Fibroblast of peridontal ligament (primary cell): ENCODE measurements around the gene CLEC2L.

Experiments
- DNase-seq: peaks from one replicate; pipeline ENCODE4 v3.0.0-alpha.2; 2010; ENCODE audit errors: extremely low read depth

The CLEC2L gene

DNA sequence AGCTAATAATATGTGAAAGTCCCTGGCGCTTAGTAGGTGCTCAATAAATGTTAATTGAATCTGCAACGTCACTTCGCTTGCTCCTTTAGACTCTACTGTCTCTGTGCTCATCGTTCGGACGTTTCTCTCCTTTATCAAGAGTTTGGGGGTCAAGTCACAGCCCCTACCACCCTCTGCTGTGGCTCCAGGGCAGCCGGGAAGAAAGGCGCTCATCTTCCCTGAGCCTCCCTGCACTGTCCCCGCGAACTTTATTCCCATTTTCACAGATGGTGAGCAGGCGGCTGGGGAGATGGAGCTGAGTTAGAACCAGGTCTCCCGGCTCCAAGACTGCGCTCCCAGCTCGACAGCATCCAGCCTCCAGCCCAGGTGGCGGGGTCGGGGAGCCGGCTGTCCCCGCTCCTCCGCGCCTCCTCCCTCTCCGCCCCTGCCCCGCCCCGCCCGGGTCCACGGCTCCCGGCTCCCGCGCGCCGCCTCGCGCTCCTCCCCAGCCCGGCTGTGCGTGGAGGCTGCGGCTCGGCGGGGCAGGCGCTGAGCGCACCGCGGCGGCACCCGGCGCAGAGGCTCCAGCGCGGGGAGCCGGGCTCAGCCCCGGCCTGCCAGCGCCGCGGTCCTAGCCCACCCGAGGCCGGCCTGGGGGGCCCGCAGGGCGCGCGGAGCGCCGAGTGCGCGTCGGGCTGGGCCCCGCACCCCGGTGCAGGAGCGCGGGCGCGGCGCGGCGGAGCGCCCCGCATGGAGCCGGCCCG lies at the start of gene CLEC2L:
CLEC2L (plus strand) TSS at position 487 of the 743 bp plus-strand sequence; CDS start at position 730, 243 bp downstream.
- DNase-seq = no peak

DNA sequence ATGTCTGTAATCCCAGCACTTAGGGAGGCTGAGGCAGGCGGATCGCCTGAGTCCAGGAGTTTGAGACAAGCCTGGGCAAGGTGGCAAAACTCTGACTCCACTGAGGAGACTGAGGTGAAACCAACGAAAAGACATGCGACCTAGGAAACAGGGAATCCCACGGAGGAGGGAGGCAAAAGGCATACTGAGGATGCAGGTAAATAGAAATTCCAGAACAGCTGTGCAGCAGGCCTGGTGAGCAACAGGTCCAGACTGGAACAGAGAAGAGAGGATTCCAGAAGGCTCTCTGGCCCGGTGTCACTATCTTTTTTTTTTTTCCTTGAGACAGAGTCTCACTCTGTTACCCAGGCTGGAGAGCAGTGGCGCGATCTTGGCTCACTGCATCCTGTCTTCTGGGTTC lies 47.3 kb upstream of the CLEC2L start:
- DNase-seq = no peak

DNA sequence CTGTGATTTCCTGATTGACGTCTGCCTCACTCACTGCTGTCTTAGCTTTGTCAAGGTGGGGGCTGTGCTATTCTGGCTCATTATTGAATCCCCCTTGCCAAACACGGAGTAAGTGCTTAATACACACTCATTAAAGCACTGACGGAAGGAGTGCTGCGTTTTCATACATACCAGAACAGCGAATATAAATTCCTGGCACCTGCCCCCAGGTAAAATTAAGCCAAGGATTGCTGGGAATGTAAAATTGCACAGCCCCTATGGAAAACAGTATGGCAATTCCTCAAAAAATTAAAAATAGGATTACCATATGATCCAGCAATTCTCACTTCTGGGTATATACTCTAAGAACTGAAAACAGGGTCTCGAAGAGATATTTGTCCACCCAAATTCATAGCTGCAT lies 46.6 kb upstream of the CLEC2L start:
- DNase-seq = no peak

DNA sequence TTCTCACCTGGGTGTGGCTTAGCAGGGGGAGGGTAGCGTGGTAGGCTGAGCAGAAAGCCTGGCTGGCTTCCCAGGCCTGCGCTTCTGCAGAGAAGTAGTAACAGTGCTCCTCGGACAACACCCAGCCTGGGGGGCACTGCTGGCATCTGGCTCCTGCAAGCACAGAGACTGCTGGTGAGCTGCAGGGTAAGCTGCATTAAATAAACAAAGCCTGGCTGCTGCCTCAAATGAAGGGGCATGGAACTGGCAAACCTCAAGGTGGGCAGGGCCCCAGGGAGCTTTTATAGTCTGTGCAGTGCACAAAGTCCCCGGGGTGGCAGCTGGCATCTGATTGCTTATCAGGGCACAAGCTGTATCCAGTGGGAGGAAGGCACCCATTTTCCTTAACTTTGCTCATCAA lies 43.9 kb upstream of the CLEC2L start:
- DNase-seq = no peak

DNA sequence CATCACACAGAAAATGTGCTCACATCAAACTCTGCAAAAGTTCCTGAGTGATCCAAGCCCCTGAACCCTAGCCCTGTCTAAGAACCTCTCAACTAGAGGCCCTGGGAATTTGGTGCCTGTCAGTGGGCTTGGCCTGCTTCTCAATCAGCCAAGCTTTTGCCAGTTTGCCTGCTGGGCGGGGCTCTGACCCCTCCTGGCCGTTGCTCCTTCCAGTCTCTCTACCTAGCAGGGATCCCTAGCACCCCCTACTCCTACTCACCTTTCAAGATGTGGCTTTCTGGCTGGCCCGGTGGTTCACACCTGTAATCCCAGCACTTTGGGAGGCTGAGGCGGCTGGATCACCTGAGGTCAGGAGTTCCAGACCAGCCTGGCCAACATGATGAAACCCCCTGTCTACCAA lies 42.1 kb upstream of the CLEC2L start:
- DNase-seq = no peak

DNA sequence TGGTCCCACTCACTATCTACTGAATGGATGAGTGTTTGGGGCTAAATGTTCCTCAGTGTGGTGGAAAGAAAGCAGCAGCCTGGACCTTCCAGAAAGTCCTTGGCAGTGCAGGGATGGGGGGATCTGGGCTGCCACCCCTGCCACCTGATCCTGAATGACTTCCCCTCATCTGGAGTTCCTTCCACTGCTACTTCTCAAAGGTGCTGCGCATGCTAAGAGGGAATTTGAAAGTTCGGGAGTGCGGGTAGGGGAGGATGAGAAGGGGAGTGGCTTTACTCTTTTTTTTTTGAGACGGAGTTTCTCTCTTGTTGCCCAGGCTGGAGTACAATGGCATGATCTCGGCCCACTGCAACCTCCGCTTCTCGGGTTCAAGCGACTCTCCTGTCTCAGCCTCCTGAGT lies 41.4 kb upstream of the CLEC2L start:
- no peak for DNase-seq

DNA sequence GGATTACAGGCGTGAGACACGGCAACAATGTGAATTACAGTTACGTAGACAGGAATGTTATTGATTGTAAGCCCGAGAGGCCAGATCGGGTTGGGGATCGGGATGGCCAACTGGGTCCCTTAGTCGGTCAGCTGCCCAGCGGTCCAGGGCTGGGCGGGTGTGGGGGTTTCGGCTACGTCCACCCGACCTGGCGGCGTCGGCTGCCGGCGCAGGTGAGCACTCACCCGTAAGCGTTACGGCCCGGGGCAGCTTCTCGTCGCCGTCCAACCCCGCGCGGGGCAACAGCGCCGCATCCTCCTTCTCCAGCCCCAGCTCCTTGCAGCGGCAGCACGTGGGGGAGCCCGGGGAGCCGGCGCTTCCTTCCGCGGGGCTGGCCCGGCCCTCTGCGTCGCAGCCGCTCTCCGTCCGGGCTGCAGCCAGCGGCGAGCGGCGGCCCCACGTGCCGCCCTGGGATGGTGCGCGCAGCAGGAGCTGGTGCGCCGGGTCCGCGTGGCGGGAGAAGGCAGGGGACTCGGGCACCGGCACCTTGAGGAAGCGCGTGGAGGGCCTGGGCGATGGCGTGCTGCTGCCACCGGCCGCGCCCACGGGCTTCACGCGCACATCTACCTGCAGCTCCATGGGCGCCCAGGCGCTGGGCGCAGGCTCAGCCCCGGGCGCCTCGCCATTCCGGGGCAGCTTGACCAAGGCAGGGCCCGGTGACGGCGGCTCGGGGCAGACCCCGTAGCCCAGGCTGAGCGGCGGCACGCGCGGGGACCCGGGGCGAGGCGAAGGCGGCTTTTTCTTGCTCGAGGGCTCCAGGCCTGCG lies 40.6 kb upstream of the CLEC2L start:
- no peak for DNase-seq

DNA sequence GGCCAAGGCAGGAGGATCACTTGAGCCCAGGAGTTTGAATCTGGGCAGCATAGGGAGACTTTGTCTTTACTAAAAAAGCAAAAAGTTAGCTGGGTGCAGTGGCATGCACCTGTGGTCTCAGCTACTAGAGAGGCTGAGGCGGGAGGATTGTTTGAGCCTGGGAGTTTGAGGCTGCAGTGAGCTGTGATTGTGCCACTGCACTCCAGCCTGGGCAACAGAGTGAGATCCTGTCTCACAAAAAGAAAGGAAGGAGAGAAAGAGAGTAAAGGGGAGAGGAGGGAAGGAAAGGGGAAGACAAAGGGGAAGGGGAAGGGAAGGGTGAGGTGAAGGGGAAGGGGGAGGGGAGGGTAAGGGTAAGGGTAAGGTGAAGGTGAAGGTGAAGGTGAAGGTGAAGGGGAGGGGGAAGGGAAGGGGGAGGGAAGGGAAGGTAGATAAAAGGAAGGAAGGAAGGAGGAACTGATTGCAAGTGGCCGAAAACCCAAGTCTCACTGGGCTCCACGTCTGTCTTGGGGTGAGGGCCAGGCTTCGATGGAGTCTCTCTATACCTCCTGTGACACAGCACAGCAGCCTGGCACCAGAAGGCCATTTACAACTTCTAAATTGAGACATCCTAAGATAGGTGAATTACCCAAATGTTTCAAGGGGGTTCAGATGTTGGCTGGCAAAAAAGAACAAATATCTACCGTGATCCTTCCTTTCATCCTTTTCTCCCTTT lies 36.0 kb upstream of the CLEC2L start:
- DNase-seq = no peak

DNA sequence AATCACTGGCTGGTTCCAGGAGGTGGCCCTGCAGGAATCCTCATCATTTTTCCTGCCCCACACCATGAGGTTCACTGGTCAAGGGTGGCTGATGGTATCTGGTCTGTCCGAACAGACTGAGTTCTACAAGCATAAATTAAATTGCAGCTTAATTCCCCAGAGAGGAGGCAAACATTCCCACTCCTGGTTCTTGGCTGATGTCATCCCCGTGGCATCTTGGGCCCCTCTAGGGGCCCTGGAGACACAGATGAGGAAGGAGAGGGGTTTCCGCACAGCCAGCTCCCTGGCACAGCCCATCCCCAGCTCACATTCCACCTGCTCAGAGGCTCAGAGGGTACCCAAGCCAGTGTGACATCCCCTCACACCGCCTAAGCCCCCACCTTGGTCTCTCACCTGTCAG lies 34.7 kb upstream of the CLEC2L start:
- no peak for DNase-seq

DNA sequence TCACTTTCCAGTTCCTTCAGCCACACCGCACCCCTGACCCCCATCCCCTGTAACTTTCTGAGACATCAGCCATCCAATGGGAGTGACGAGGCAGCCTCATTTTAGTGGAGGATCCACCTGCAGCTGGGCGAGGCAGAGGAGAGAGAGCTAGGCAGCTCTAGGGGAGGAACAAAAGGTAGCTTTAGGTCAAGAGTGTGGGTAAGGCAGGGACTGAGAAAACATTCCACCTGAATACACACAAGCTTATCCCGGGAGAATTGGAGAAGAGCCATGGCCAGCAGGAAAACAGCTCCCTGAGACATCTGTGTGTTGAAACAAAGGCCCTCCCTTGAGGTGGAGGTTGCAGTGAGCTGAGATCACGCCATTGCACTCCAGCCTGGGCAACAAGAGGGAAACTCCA lies 33.4 kb upstream of the CLEC2L start:
- DNase-seq = no peak

DNA sequence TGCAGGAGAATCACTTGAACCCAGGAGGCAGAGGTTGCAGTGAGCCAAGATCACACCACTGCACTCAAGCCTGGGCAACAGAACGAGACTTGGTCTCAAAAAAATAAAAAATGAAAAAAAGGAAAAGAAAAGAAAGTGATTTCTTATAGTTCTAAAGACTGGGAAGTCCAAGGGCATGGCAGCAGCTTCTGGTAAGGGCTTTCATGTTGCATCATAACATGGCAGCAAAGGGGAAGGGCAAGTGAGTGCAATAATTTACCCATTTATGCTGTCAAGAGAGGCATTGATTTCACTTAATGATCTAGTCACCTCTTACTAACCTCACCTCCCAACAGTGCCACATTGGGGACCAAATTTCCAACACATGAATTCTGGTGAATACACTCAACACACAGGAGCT lies 31.2 kb upstream of the CLEC2L start:
- no peak for DNase-seq

DNA sequence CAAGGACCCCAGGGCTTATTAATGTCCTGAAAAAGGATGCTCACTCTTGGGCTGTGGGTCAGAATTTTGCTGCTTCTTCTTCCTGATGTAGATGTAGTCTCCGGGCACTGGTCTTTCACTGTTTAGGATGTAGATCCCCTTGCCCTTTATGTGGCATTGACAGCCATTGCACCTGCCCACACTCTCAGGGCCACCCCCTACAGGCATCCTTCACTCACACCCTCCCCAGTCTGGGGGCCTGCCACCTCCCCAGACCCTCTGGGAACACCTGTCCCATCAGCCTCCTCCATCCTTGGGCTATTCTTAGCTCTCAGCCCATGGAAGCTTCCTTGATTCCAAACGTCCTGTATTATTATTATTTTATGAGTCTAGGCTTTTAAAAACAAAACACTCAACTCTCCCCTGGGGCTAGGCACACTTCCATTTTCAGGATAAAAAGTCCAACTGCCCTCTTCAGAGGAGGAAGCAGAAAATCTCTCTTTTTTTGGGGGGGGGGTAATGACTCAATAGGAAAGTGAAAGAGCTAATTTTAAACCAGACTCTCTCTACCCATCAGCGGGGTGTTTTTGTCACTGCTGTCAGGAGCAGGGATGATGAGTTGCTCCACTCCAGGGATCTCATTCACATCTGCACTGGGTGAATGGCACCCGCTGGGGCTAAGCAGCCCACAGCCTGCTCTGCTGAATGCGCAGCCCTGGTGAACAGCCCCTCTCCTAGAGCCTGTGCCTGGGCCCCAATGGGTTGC lies 28.5 kb upstream of the CLEC2L start:
- no peak for DNase-seq

DNA sequence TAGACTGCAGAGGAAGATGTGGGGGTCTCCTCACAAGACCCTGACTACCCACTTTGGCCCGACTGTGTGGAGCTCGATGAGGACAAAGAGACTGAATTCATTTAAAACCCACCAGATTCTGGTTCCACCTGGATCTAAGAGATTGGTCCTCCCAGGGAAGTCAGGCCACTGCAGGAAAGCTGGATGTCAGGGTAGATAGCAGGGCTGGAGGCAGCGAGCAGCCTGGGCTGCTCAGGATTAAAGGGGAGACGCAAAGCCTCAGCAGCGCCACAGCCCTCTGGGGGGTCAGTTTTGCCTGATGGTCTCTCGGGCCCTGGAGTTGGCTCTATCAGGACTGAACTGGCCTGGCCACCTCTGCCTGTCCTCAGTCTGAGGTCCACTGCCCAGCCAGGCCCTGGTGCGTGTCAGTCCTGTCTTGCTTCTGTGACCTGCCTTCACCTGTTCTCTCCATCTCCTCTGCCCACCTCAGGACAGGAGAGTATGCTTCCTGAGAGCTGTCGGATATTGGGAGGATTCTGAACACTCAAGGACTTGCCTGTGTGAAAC lies 27.8 kb upstream of the CLEC2L start:
- DNase-seq = no peak

DNA sequence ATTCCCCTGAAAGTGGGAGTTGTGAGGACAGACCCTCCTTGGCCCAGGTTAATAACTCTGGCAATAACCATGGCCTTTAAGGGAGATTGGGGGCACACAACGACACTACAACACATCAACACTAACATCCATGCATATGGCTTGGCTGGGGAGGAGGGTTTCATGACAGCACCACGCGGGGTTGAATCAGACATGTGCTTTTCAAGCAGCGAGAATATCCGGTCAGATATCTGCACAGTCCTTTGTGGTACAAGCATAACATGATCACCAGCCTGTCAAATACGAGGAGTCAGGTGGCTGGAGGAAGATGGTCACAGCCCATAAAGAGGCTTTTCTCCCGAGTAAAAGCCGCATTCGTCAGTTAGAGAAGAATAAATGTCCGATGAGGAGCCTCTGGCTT lies 27.0 kb upstream of the CLEC2L start:
- DNase-seq = no peak

DNA sequence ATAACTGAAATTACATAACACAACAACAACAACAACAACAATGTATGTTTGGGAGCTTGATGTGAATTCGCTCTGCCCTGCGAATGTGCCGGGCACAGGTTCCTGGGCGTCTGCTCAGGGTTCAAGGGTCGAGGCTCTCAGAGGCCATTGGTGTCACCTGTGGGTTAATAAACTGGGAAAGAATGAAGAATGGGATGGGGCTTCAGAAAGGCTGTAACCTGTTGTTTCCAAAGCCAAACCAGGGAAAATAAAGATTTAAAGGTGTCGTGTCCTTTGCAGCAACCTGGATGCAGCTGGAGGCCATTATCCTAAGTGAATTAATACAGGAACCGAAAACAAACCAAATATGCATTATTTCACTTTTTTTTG lies 22.7 kb upstream of the CLEC2L start:
- no peak for DNase-seq

DNA sequence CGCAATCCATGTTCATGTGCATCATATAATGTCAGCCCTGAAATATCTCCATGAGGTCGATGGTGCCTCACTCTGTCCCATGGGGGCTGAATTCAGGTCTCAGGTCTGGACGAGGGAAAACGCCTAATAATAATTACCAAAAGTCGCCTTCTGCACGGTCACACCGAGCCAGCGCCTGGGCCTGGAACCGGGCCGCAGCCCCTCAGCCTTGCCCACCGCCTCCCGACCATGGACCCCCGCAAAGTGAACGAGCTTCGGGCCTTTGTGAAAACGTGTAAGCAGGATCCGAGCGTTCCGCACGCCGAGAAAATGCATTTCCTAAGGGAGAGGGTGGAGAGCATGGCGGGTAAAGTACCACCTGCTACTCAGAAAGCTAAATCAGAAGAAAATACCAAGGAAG lies 21.3 kb upstream of the CLEC2L start:
- no peak for DNase-seq

DNA sequence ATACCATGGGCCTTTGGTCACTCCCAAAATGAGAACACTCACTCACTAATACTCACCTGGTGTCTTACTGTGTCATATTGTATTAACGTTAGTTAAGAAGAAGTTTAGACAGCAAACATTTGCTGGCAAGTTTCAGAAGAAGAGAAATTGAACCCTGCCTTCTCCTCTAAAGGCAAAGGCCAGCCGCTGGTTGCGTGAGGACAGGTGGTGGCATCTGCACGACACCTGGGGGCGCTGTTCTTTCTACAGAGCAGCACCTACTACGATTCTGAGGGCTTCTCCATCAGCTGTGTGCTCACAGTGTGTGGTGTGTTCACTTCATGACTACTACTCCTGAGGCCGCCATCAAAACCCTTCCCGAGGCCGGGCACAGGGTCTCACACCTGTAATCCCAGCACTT lies 17.9 kb upstream of the CLEC2L start:
- no peak for DNase-seq

DNA sequence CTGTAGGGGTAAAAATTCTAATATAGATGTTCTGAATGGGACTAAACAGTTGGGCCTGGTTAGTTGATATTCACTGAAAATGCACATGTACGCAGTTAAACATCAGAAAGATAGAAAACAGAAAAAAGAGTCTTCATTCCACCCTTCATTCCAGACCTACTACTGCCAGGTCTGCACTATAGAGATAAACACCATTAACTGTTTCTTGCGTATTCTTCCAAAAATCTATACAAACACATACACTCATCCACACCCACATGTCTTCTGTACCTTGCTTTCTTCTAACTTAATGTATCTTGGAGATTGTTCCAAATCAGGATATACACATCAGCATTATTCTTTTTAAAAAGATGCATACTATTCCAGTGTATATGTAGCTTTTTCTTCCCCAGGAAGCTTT lies 13.9 kb upstream of the CLEC2L start:
- DNase-seq = no peak

DNA sequence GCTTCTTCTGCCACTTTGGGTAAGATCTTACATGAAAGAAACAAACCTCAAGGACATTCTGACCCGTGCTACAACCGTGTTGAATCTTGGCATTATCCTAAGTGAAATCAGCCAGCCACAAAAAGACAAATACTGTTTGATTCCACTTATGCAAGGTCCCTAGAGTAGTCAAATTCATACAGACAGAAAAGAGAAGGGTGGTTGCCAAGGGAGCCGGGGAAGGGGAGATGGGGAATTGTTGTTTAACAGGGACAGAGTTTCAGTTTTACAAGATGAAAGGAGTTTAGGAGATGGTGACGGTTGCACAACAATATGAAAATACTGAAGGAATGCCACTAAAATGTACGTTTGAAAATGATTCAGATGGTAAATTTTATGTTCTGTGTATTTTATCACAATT lies 12.2 kb upstream of the CLEC2L start:
- DNase-seq = no peak

DNA sequence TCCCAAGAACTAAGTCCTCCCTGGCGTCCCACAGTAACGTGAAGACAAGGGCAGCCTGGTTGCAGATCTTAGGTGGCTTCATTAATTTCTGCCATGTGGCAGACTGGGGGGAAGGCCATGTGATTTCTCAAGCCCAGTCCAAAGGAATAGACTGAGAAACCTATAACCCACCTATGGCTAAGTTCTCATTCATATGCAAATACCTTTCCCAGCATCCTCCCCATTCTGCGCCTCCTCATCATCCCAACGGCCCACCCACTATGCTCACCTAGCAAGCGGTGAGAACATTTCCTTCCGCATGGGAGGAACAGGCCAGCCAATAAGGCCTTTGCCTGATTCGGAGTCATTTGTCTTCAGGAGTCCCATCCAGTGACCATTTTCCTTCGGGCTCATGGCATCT lies 8.2 kb upstream of the CLEC2L start:
- no peak for DNase-seq

DNA sequence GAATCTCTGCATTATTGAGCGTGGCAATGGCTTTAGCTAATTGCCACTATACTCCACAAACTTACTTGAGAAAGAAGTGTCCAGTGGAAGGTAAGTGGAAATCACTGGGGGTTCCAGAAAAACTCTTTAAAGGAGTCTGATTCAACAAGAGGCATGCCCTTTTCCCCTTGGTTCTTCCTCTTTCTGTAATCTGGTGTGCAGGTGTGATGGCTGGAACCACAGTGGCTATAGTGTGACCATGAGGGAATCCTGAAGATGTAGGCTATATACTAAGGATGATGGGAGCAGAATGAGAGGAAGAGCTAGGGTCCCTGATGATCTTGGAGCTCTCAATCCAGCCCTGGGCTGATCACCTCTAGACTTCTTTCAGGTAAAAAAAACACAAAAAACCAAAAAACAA lies 2.0 kb upstream of the CLEC2L start:
- DNase-seq = no peak

DNA sequence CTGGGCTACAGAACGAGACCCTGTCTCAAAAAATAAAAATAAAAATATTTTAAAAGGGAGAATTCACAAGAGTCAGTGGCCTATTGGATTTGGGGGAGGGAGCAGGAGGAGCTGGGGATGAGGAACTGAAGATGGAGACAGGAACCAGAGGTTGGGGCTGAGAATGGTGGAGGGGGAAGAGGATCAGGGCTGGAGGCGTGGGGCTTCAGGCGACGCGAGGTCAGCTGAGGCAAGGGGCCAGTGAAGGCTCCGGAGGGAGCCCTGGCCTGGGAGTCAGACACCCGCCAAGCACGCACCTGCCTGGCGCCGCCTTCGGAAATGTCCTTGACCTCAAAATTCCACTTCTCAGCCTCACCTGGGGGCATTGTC lies 671 bp upstream of the CLEC2L start:
- DNase-seq = no peak
